Spleen (tissue), 11 donors: ENCODE measurements around the gene TACC2. TPM values are rescaled to one million over a fixed set of nuclear protein-coding genes. Genes with fewer than 3 reads are reported as not detected.

Experiments used
- DNase-seq: peaks from one replicate; pipeline ENCODE4 v3.0.0-alpha.2; 2020
- H3K27ac ChIP-seq, 8 donors: fragments of 200-600 bp; sonication (generic) in 7 of 8; 1 replicate in 4 of 8; 2 replicates in 4 of 8; pipeline versions ENCODE4 v1.5.0 to v1.8.0; 2016 to 2021; ENCODE audit warnings: inconsistent platforms in 4 of 8, mild to moderate bottlenecking in 4 of 8, moderate library complexity in 1 of 8
- H3K27me3 ChIP-seq, 7 donors: fragments of 200-600 bp; sonication (generic) in 6 of 7; replicated peaks in 1 of 7; 1 replicate in 4 of 7; 2 replicates in 3 of 7; pipeline versions ENCODE4 v1.5.0 to v1.8.0; 2016 to 2021; ENCODE audit warnings: inconsistent platforms in 3 of 7, mild to moderate bottlenecking in 1 of 7
- H3K36me3 ChIP-seq, 6 donors: fragments of 200-600 bp; sonication (generic) in 5 of 6; 1 replicate in 4 of 6; 2 replicates in 2 of 6; pipeline versions ENCODE4 v1.5.0 to v1.8.0; 2016 to 2021; ENCODE audit warnings: inconsistent platforms in 2 of 6
- H3K4me1 ChIP-seq, 6 donors: fragments of 200-600 bp; sonication (generic) in 5 of 6; 1 replicate in 3 of 6; 2 replicates in 3 of 6; pipeline versions ENCODE4 v1.5.0 to v1.8.0; 2016 to 2021; ENCODE audit warnings: inconsistent platforms in 3 of 6
- H3K4me3 ChIP-seq, 8 donors: fragments of 200-600 bp; sonication (generic) in 7 of 8; 1 replicate in 4 of 8; 2 replicates in 4 of 8; pipeline versions ENCODE4 v1.5.0 to v1.8.0; 2016 to 2021; ENCODE audit warnings: inconsistent platforms in 4 of 8, mild to moderate bottlenecking in 4 of 8, moderate library complexity in 2 of 8
- H3K9me3 ChIP-seq, 8 donors: fragments of 200-600 bp; sonication (generic) in 7 of 8; 1 replicate in 4 of 8; 2 replicates in 4 of 8; pipeline versions ENCODE4 v1.5.0 to v1.8.0; 2016 to 2021; ENCODE audit warnings: inconsistent platforms in 4 of 8
- CTCF ChIP-seq, 11 experiments: fragments of 200-600 bp in 7 of 11; fragments of 450-650 bp in 4 of 11; sonication (generic) in 4 of 11; IDR thresholded peaks in 8 of 11; conservative IDR thresholded peaks in 3 of 11; 1 replicate in 7 of 11; 2 replicates in 4 of 11; pipeline versions ENCODE4 v1.4.0 to v1.8.0; 2016 to 2021; ENCODE audit warnings: antibody characterized with exemption in 11 of 11, inconsistent platforms in 4 of 11, mild to moderate bottlenecking in 1 of 11
- POLR2A ChIP-seq, 3 donors: fragments of 450-650 bp; IDR thresholded peaks; one replicate each; pipeline ENCODE4 v1.5.1; 2017; ENCODE audit warnings: antibody characterized with exemption in 3 of 3, mild to moderate bottlenecking in 1 of 3
- POLR2AphosphoS5 ChIP-seq, 3 donors: sonication (generic); formaldehyde crosslinking; IDR thresholded peaks; one replicate each; pipeline ENCODE4 v1.5.1; 2017; ENCODE audit warnings: antibody characterized with exemption in 3 of 3
- WGBS, 5 donors: extraction: QIAGEN DNeasy Blood & Tissue Kit in 3 of 5; methylation state at CpG; one replicate each; pipeline versions ENCODE4 v1.1.5 to v1.1.7; 2013 to 2018; 5-methylcytosine and 5-hydroxymethylcytosine counted together
- intact Hi-C: fragments of 100-400 bp; cut with DNase I; formaldehyde crosslinking; loops from one replicate; pipeline ENCODE4 v1.15.0; 2023; ENCODE audit warnings: low total_unique reads
- polyA plus RNA-seq, 3 donors: library from polyadenylated mRNA; stranded (reverse); fragments of 200-250 nt; gene quantifications; one replicate each; pipeline ENCODE4 v1.2.1, GENCODE V29; 2013
- total RNA-seq, 7 donors: library from RNA; depleted of rRNA in 3 of 7; stranded (reverse); fragments of >200 nt in 3 of 7; fragmentation: NEBNext Ultra II Directional in 4 of 7; extraction: Animal tissue kit (Norgen Biotek cat#: 25700) in 4 of 7; gene quantifications; one replicate each; pipeline versions ENCODE4 v1.1.0 to v1.2.1, GENCODE V29; 2016 to 2021
- donor health status: healthy with polysubstance abuse.
- donor health status: DM: no; HTN: no; CAD: no; lungs with moderate emphysema.
- donor health status: DM: no; HTN: no; CAD: no.
- donor health status: Bipolar disorder and iron deficiency.
- donor health status: healthy.
- donor health status: DM: no; HTN: no; CAD: no.
- donor health status: DM: yes; HTN: yes; CAD: no.

Gene TACC2
- total and polyA plus RNA-seq, 10 donors = 2.4 to 13.9 (median 4.5) TPM

GRCh38 chr10:122172361-122173008, 183.5 kb downstream of the TACC2 start:
- H3K4me3 ChIP-seq = no peak overlapping the region
- H3K27me3 ChIP-seq = peaks cover 0 to 27% (median 0%) of the 10 kb centered on the region in 7 donors
- no peak for DNase-seq
- no peak overlapping the region for H3K27ac ChIP-seq
- 75 to 80% (median 77%) methylated on average over 12 of the region's 12 CpGs for WGBS, 5 donors
- H3K36me3 ChIP-seq = no peaks in the 10 kb centered on the region
- intact Hi-C loops = no loop called here
- no peaks in the 10 kb centered on the region for H3K4me1 ChIP-seq
- TF ChIP-seq POLR2AphosphoS5 (IDR thresholded peaks at IDR 0.05) = no peak
- no peak for TF ChIP-seq POLR2A (IDR thresholded peaks at IDR 0.05)
- no peak for TF ChIP-seq CTCF (IDR thresholded peaks at IDR 0.05 in 8 of 11, conservative IDR thresholded peaks at IDR 0.05 in 3 of 11)
- H3K9me3 ChIP-seq = no peaks in the 10 kb centered on the region

GRCh38 chr10:122173337-122173736, 184.4 kb downstream of the TACC2 start:
- 64 to 87% (median 72%) methylated on average over 7 of the region's 7 CpGs for WGBS, 5 donors
- intact Hi-C loops = no loop called here
- H3K36me3 ChIP-seq = no peaks in the 10 kb centered on the region
- DNase-seq = no peak
- no peaks in the 10 kb centered on the region for H3K4me1 ChIP-seq
- H3K27ac ChIP-seq = no peak overlapping the region
- H3K9me3 ChIP-seq = no peaks in the 10 kb centered on the region
- no peak overlapping the region for H3K4me3 ChIP-seq
- peaks cover 0 to 23% (median 0%) of the 10 kb centered on the region in 7 donors for H3K27me3 ChIP-seq
- TF ChIP-seq POLR2AphosphoS5 (IDR thresholded peaks at IDR 0.05) (no peak), CTCF (IDR thresholded peaks at IDR 0.05 in 8 of 11, conservative IDR thresholded peaks at IDR 0.05 in 3 of 11) (no peak), POLR2A (IDR thresholded peaks at IDR 0.05) (no peak)

DNA sequence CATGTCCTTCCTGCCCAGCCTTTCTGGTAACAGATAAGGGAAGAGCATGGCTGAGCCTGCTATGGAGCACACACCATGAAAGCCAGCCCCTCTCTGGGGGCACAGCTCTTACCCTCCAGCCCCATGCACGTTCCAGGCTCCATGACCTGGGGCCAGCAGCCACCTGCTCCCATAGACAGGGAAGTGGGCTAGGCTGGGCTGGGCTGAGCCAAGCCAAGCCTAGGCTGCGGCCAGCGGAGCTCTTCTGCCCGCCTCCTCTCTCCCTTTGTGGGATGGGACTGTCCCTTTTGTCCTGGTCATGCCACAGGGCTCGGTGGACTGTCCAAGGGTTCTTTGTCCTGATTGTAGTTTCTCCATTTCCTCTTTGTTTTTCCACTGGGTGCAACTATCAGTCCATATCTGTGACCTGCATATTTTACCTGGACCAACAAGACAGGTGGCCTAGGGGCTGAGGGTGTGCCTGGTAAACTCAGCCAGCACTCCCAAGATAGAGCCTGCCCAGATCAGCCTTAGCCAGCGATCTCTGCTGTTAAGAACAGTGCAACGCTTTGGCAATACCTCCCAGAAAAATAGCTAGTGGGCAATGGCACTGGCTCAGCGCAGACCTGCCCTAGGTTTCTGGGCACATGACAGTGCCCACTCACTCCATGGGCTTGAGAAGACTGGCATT, 184.9 kb downstream of the TACC2 start:
- Histone ChIP-seq H3K4me3 (no peak overlapping the region), H3K27ac (no peak overlapping the region), H3K27me3 (peaks cover 0 to 22% (median 0%) of the 10 kb centered on the region in 7 donors), H3K4me1 (no peaks in the 10 kb centered on the region), H3K9me3 (no peaks in the 10 kb centered on the region), H3K36me3 (no peaks in the 10 kb centered on the region)
- no peak for DNase-seq
- intact Hi-C loops = no loop called here
- WGBS, 5 donors = 80 to 91% (median 83%) methylated on average over 8 of the region's 8 CpGs
- TF ChIP-seq POLR2A (IDR thresholded peaks at IDR 0.05) (no peak), POLR2AphosphoS5 (IDR thresholded peaks at IDR 0.05) (no peak)

- Histone ChIP-seq H3K4me1 (no peaks in the 10 kb centered on the region), H3K27ac (no peak overlapping the region), H3K36me3 (no peaks in the 10 kb centered on the region), H3K4me3 (no peak overlapping the region), H3K9me3 (no peaks in the 10 kb centered on the region), H3K27me3 (peaks cover 0 to 17% (median 0%) of the 10 kb centered on the region in 7 donors)
- TF ChIP-seq CTCF (IDR thresholded peaks at IDR 0.05 in 8 of 11, conservative IDR thresholded peaks at IDR 0.05 in 3 of 11) (no peak), POLR2AphosphoS5 (IDR thresholded peaks at IDR 0.05) (no peak), POLR2A (IDR thresholded peaks at IDR 0.05) (no peak)
- 75 to 87% (median 84%) methylated on average over 4 of the region's 4 CpGs for whole genome bisulfite sequencing, 5 donors
- DNase-seq = peak; percentile 15
- intact Hi-C loops = no loop called here
Measured at GRCh38 chr10:122176232-122177213, 187.6 kb downstream of the TACC2 start.
